HepG2 (cell line): ENCODE results near the gene SH3BP5. TPM values are rescaled to one million over a fixed set of nuclear protein-coding genes. Genes with fewer than 3 reads are reported as not detected.

Source experiments
- FOXK1 ChIP-seq: sonication (generic); formaldehyde crosslinking; IDR thresholded peaks from 2 replicates; pipeline ENCODE4 v1.4.0; 2020; ENCODE audit warnings: low read depth, missing genetic modification reagents, borderline replicate concordance
- KLF15 ChIP-seq: sonication (generic); formaldehyde crosslinking; IDR thresholded peaks from 2 replicates; pipeline ENCODE4 v1.8.1; 2023; ENCODE audit warnings: borderline replicate concordance, mild to moderate bottlenecking, inconsistent platforms, missing genetic modification reagents, mixed read lengths
- MXD4 ChIP-seq: IDR thresholded peaks from 2 replicates; pipeline ENCODE4 v1.6.1; 2016; ENCODE audit warnings: mild to moderate bottlenecking, missing biosample characterization, missing genetic modification reagents
- POGZ ChIP-seq: sonication (generic); formaldehyde crosslinking; IDR thresholded peaks from 2 replicates; pipeline ENCODE4 v1.4.0; 2020; ENCODE audit warnings: mild to moderate bottlenecking, missing genetic modification reagents
- TBX2 ChIP-seq: sonication (generic); formaldehyde crosslinking; IDR thresholded peaks from 2 replicates; pipeline ENCODE4 v1.5.0; 2020; ENCODE audit warnings: missing genetic modification reagents, mild to moderate bottlenecking, borderline replicate concordance
- ZC3H4 ChIP-seq: sonication (generic); formaldehyde crosslinking; IDR thresholded peaks from 2 replicates; pipeline ENCODE4 v1.4.0; 2020; ENCODE audit warnings: missing genetic modification reagents, borderline replicate concordance
- ZNF564 ChIP-seq: sonication (generic); formaldehyde crosslinking; IDR thresholded peaks from 2 replicates; pipeline ENCODE4 v1.8.1; 2023; ENCODE audit warnings: mild to moderate bottlenecking, missing genetic modification reagents
- ZNF670 ChIP-seq: sonication (generic); formaldehyde crosslinking; IDR thresholded peaks from 2 replicates; pipeline ENCODE4 v1.8.0; 2022; ENCODE audit warnings: mild to moderate bottlenecking, missing genetic modification reagents, borderline replicate concordance
- ZNF749 ChIP-seq: sonication (generic); formaldehyde crosslinking; IDR thresholded peaks from 2 replicates; pipeline ENCODE4 v1.8.0; 2022; ENCODE audit warnings: mild to moderate bottlenecking, missing genetic modification reagents, moderate library complexity, borderline replicate concordance
- ZSCAN29 ChIP-seq: sonication (generic); formaldehyde crosslinking; conservative IDR thresholded peaks from 2 replicates; pipeline ENCODE4 v1.4.0; 2020; ENCODE audit warnings: mild to moderate bottlenecking, missing genetic modification reagents
- polyA plus RNA-seq, 8 experiments: library from polyadenylated mRNA; depleted of rRNA in 3 of 8; stranded (reverse) in 7 of 8; unstranded in 1 of 8; fragments of >200 nt; fragmentation: Illumina TruSeq in 4 of 8; extraction: Trizol in 4 of 8; gene quantifications; 2 replicates each; pipeline versions ENCODE4 v1.2.1 to v1.2.3, GENCODE V29; 2011 to 2016; ENCODE audit warnings: low read depth in 4 of 8, missing spikeins in 1 of 8, mixed read lengths in 1 of 8; ENCODE audit not compliant: insufficient read depth in 1 of 8
- total RNA-seq, 5 experiments: library from RNA; depleted of rRNA; stranded (reverse); fragments of >200 nt; fragmentation: Illumina TruSeq; extraction: Trizol; gene quantifications; 2 replicates each; pipeline ENCODE4 v1.2.3, GENCODE V29; 2016; ENCODE audit warnings: low read depth in 1 of 5
- TF ChIP-seq, protein P1 (sequence below): sonication (generic); formaldehyde crosslinking; IDR thresholded peaks from 2 replicates; pipeline ENCODE4 v1.5.0; 2020; ENCODE audit warnings: mild to moderate bottlenecking, missing genetic modification reagents, borderline replicate concordance
- TF ChIP-seq, protein P2 (sequence below), 2 experiments: sonication (generic) in 1 of 2; formaldehyde crosslinking in 1 of 2; IDR thresholded peaks; 2 replicates each; pipeline versions ENCODE4 v1.5.1 to v1.6.1; 2011 to 2020; ENCODE audit warnings: borderline replicate concordance in 1 of 2, low read depth in 1 of 2, low read length in 1 of 2, mild to moderate bottlenecking in 1 of 2, missing genetic modification reagents in 1 of 2, moderate library complexity in 1 of 2
- TF ChIP-seq, protein P3 (sequence below): sonication (generic); formaldehyde crosslinking; IDR thresholded peaks from 2 replicates; pipeline ENCODE4 v1.4.0; 2020; ENCODE audit warnings: mild to moderate bottlenecking, missing genetic modification reagents
- TF ChIP-seq, protein P4 (sequence below): sonication (generic); formaldehyde crosslinking; IDR thresholded peaks from 2 replicates; pipeline ENCODE4 v1.5.1; 2020; ENCODE audit warnings: missing genetic modification reagents, mild to moderate bottlenecking, borderline replicate concordance
- TF ChIP-seq, protein P5 (sequence below): sonication (generic); formaldehyde crosslinking; IDR thresholded peaks from 2 replicates; pipeline ENCODE4 v1.4.0; 2020; ENCODE audit warnings: mild to moderate bottlenecking, missing genetic modification reagents, borderline replicate concordance

SH3BP5 gene
- total and polyA plus RNA-seq, 2 of the 13 experiments (the other 11 are each of a cell fraction or from before 2014, with no cell fraction given) = 0.09 to 0.16 TPM

DNA sequence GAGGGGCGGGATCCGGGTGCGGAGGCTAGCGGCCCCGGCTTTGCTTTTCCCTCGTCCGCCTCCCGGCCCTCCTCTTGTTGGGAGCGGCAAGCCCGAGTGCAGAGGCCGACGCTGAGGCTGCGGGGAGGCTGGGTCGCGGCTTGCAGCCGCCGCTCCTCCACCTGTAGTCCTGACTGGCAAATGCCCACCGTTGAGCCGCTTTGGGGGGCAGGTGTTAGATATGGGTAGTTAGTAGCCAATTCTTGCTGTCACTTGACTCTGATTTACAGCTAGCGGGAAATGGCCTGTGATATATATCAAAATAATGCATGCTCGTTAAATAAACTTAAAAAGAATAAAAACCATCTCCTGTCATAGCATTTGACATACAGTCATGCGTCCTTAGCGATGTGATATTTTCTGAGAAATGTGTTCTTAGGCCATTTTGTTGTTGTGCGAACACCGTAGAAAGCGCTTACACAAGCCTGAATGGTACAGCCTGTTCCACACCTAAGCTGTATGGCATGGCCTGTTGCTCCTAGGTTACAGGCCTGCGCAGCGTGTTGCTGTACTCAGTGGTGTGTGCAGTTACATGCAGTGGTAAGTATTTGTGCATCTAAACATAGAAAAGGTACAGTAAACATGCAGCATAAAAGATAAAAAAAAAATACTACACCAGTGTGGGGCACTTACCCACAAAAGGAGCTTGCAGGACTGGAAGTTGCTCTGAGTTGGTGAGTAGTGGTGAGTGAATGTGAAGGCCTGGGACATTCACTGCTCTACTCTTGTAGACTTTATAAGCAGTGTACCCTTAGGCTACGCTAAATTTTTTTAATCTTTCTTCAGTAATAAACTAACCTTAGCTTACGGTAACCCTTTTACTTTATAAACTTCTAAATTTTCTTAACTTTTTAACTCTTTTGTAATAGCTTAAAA lies 125.5 kb downstream of the SH3BP5 start (continued):
- TF ChIP-seq ZNF749 (CRISPR knock-in tag) (no peak), ZC3H4 (CRISPR knock-in tag) (no peak), KLF15 (CRISPR knock-in tag) (0 out of 2 replicates have a peak, but pooled peaks have one; percentile 60), ZNF564 (peak; percentile 72; the same call in 1 of the 2 replicates), POGZ (0 out of 2 replicates have a peak, but pooled peaks have one; percentile 17), TBX2 (CRISPR knock-in tag) (0 out of 2 replicates have a peak, but pooled peaks have one; percentile 50), ZNF670 (CRISPR knock-in tag) (0 out of 2 replicates have a peak, but pooled peaks have one; percentile 25), ZSCAN29 (CRISPR knock-in tag) (peak; percentile 7; the same call in 1 of the 2 replicates), FOXK1 (CRISPR knock-in tag) (0 out of 2 replicates have a peak, but pooled peaks have one; percentile 46), MXD4 (0 out of 2 replicates have a peak, but pooled peaks have one; percentile 50)
- TF ChIP-seq, protein P1, sequence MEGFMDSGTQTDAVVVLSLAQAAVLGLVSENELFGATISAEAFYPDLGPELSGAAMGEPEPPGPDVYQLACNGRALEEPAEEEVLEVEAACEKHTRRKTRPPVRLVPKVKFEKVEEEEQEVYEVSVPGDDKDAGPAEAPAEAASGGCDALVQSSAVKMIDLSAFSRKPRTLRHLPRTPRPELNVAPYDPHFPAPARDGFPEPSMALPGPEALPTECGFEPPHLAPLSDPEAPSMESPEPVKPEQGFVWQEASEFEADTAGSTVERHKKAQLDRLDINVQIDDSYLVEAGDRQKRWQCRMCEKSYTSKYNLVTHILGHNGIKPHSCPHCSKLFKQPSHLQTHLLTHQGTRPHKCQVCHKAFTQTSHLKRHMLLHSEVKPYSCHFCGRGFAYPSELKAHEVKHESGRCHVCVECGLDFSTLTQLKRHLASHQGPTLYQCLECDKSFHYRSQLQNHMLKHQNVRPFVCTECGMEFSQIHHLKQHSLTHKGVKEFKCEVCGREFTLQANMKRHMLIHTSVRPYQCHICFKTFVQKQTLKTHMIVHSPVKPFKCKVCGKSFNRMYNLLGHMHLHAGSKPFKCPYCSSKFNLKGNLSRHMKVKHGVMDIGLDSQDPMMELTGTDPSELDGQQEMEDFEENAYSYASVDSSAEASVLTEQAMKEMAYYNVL (CRISPR knock-in tag) = peak; percentile 83; the same call in 1 of the 2 replicates
- TF ChIP-seq, protein P2, sequence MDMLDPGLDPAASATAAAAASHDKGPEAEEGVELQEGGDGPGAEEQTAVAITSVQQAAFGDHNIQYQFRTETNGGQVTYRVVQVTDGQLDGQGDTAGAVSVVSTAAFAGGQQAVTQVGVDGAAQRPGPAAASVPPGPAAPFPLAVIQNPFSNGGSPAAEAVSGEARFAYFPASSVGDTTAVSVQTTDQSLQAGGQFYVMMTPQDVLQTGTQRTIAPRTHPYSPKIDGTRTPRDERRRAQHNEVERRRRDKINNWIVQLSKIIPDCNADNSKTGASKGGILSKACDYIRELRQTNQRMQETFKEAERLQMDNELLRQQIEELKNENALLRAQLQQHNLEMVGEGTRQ (IDR thresholded peaks at IDR 0.05; ENCODE audit: low read depth, low read length) = no peak
- TF ChIP-seq, protein P2 (CRISPR knock-in tag; IDR thresholded peaks at IDR 0.05; ENCODE audit: borderline replicate concordance) = 0 out of 2 replicates have a peak, but pooled peaks have one; percentile 36
- TF ChIP-seq, protein P3, sequence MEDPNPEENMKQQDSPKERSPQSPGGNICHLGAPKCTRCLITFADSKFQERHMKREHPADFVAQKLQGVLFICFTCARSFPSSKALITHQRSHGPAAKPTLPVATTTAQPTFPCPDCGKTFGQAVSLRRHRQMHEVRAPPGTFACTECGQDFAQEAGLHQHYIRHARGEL (CRISPR knock-in tag) = 0 out of 2 replicates have a peak, but pooled peaks have one; percentile 1
- TF ChIP-seq, protein P4, sequence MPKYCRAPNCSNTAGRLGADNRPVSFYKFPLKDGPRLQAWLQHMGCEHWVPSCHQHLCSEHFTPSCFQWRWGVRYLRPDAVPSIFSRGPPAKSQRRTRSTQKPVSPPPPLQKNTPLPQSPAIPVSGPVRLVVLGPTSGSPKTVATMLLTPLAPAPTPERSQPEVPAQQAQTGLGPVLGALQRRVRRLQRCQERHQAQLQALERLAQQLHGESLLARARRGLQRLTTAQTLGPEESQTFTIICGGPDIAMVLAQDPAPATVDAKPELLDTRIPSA (CRISPR knock-in tag) = no peak
- TF ChIP-seq, protein P5, sequence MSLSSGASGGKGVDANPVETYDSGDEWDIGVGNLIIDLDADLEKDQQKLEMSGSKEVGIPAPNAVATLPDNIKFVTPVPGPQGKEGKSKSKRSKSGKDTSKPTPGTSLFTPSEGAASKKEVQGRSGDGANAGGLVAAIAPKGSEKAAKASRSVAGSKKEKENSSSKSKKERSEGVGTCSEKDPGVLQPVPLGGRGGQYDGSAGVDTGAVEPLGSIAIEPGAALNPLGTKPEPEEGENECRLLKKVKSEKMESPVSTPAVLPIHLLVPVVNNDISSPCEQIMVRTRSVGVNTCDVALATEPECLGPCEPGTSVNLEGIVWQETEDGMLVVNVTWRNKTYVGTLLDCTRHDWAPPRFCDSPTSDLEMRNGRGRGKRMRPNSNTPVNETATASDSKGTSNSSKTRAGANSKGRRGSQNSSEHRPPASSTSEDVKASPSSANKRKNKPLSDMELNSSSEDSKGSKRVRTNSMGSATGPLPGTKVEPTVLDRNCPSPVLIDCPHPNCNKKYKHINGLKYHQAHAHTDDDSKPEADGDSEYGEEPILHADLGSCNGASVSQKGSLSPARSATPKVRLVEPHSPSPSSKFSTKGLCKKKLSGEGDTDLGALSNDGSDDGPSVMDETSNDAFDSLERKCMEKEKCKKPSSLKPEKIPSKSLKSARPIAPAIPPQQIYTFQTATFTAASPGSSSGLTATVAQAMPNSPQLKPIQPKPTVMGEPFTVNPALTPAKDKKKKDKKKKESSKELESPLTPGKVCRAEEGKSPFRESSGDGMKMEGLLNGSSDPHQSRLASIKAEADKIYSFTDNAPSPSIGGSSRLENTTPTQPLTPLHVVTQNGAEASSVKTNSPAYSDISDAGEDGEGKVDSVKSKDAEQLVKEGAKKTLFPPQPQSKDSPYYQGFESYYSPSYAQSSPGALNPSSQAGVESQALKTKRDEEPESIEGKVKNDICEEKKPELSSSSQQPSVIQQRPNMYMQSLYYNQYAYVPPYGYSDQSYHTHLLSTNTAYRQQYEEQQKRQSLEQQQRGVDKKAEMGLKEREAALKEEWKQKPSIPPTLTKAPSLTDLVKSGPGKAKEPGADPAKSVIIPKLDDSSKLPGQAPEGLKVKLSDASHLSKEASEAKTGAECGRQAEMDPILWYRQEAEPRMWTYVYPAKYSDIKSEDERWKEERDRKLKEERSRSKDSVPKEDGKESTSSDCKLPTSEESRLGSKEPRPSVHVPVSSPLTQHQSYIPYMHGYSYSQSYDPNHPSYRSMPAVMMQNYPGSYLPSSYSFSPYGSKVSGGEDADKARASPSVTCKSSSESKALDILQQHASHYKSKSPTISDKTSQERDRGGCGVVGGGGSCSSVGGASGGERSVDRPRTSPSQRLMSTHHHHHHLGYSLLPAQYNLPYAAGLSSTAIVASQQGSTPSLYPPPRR (CRISPR knock-in tag) = peak; percentile 0; the same call in 1 of the 2 replicates
